ENCODE results near the gene COBLL1. TPM values are rescaled to one million over a fixed set of nuclear protein-coding genes. Genes with fewer than 3 reads are reported as not detected.

The COBLL1 gene
- total RNA-seq, 1 experiment from 2014 or later = 3.6 TPM

DNA sequence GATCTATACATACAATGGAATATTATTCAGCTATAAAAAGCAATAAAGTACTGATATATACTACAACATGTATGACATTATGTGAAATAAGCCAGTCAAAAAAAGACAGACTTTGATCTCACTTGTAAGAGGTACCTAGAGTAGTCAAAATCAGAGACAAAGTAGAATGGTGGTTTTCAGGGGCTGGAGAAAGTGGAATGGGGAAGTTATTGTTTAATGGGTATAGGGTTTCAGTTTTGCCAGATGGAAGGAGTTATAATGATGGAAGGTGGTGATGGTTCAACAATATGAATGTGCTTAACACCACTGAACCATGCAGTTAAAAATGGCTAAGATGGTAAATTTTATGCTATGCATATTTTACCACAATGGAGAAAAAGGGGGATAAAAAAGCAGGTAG lies 6.3 kb downstream of the COBLL1 start:
- H3K27ac ChIP-seq (ENCODE audit: low read length) = no peak overlapping the region
- no peaks in the 10 kb centered on the region for H4K20me1 ChIP-seq (ENCODE audit: low read length)
- DNase-seq (no peak), ATAC-seq (no peak)
- no TSS peak for BruUV-seq (replicated peaks)
- intact Hi-C loops (cut with micrococcal nuclease) = no loop called here
- H3K4me2 ChIP-seq (ENCODE audit: low read length) = no peak overlapping the region
- H3K9ac ChIP-seq (ENCODE audit: low read length) = no peak overlapping the region
- ChIA-PET CTCF (no interaction called here), POLR2A (ENCODE audit: unreplicated experiment) (no interaction called here)
- H3K4me1 ChIP-seq (ENCODE audit: insufficient read depth, low read length) = peaks cover 9% of the 10 kb centered on the region
- 0 out of 2 replicates have a peak, but pooled peaks cover 11% of the 10 kb centered on the region for H3K79me2 ChIP-seq (ENCODE audit: low read length)
- TF ChIP-seq, protein P1, sequence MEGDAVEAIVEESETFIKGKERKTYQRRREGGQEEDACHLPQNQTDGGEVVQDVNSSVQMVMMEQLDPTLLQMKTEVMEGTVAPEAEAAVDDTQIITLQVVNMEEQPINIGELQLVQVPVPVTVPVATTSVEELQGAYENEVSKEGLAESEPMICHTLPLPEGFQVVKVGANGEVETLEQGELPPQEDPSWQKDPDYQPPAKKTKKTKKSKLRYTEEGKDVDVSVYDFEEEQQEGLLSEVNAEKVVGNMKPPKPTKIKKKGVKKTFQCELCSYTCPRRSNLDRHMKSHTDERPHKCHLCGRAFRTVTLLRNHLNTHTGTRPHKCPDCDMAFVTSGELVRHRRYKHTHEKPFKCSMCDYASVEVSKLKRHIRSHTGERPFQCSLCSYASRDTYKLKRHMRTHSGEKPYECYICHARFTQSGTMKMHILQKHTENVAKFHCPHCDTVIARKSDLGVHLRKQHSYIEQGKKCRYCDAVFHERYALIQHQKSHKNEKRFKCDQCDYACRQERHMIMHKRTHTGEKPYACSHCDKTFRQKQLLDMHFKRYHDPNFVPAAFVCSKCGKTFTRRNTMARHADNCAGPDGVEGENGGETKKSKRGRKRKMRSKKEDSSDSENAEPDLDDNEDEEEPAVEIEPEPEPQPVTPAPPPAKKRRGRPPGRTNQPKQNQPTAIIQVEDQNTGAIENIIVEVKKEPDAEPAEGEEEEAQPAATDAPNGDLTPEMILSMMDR (conservative IDR thresholded peaks at IDR 0.05; ENCODE audit: low read depth, low read length) = no peak
- TF ChIP-seq EZH2phosphoT487 (IDR thresholded peaks at IDR 0.05; ENCODE audit: borderline replicate concordance, low read length) = no peak
- no peak for TF ChIP-seq EZH2 (IDR thresholded peaks at IDR 0.05; ENCODE audit: low read length, unreplicated experiment)
- no peak overlapping the region for H3K4me3 ChIP-seq (ENCODE audit: low read length)
- H3K9me2 ChIP-seq (replicated peaks; ENCODE audit: low read length) = no peaks in the 10 kb centered on the region
- H2AFZ ChIP-seq (ENCODE audit: low read length) = no peak overlapping the region
- no peaks in the 10 kb centered on the region for H3F3A ChIP-seq (ENCODE audit: low read length, unreplicated experiment)
- no peaks in the 10 kb centered on the region for H3K36me3 ChIP-seq (ENCODE audit: low read depth, low read length)
- H3K27me3 ChIP-seq (ENCODE audit: low read length) = no peaks in the 10 kb centered on the region
- no peaks in the 10 kb centered on the region for H3K9me3 ChIP-seq (ENCODE audit: low read length)

GRCh38 chr2:164831887-164832286 lies 9.7 kb downstream of the COBLL1 start:
- Histone ChIP-seq H3F3A (ENCODE audit: low read length, unreplicated experiment) (no peaks in the 10 kb centered on the region), H3K27ac (ENCODE audit: low read length) (no peak overlapping the region), H3K4me2 (ENCODE audit: low read length) (no peak overlapping the region), H3K27me3 (ENCODE audit: low read length) (no peaks in the 10 kb centered on the region), H3K9me2 (replicated peaks; ENCODE audit: low read length) (no peaks in the 10 kb centered on the region), H4K20me1 (ENCODE audit: low read length) (no peaks in the 10 kb centered on the region), H3K79me2 (ENCODE audit: low read length) (0 out of 2 replicates have a peak, but pooled peaks cover 7% of the 10 kb centered on the region), H3K9ac (ENCODE audit: low read length) (no peak overlapping the region), H3K4me3 (ENCODE audit: low read length) (no peak overlapping the region), H3K4me1 (ENCODE audit: insufficient read depth, low read length) (peaks cover under 1% of the 10 kb centered on the region; the same call in 1 of the 2 replicates), H3K9me3 (ENCODE audit: low read length) (no peaks in the 10 kb centered on the region), H2AFZ (ENCODE audit: low read length) (no peak overlapping the region), H3K36me3 (ENCODE audit: low read depth, low read length) (no peaks in the 10 kb centered on the region)
- ChIA-PET CTCF (no interaction called here), POLR2A (ENCODE audit: unreplicated experiment) (interaction anchor here (0.6 kb wide), 1 partner anchor 46 kb away, joined by 3 read pairs; no protein-coding TSS in a partner anchor)
- DNase-seq (no peak), ATAC-seq (no peak)
- TF ChIP-seq, protein P1 (conservative IDR thresholded peaks at IDR 0.05; ENCODE audit: low read depth, low read length) = no peak
- no peak for TF ChIP-seq EZH2phosphoT487 (IDR thresholded peaks at IDR 0.05; ENCODE audit: borderline replicate concordance, low read length)
- no peak for TF ChIP-seq EZH2 (IDR thresholded peaks at IDR 0.05; ENCODE audit: low read length, unreplicated experiment)
- intact Hi-C loops (cut with micrococcal nuclease) = no loop called here
- BruUV-seq (replicated peaks) = no TSS peak

- ChIA-PET CTCF (no interaction called here), POLR2A (ENCODE audit: unreplicated experiment) (no interaction called here)
- peaks cover 3% of the 10 kb centered on the region; the same call in 1 of the 2 replicates for H3K4me1 ChIP-seq (ENCODE audit: insufficient read depth, low read length)
- H2AFZ ChIP-seq (ENCODE audit: low read length) = no peak overlapping the region
- no peaks in the 10 kb centered on the region for H4K20me1 ChIP-seq (ENCODE audit: low read length)
- ATAC-seq = no peak
- 0 out of 2 replicates have a peak, but pooled peaks cover 7% of the 10 kb centered on the region for H3K79me2 ChIP-seq (ENCODE audit: low read length)
- intact Hi-C loops (cut with micrococcal nuclease) = no loop called here
- H3K36me3 ChIP-seq (ENCODE audit: low read depth, low read length) = no peaks in the 10 kb centered on the region
- H3K4me2 ChIP-seq (ENCODE audit: low read length) = no peak overlapping the region
- no peaks in the 10 kb centered on the region for H3F3A ChIP-seq (ENCODE audit: low read length, unreplicated experiment)
- no peak for DNase-seq
- no peaks in the 10 kb centered on the region for H3K9me2 ChIP-seq (replicated peaks; ENCODE audit: low read length)
- TF ChIP-seq EZH2phosphoT487 (IDR thresholded peaks at IDR 0.05; ENCODE audit: borderline replicate concordance, low read length) = no peak
- H3K9ac ChIP-seq (ENCODE audit: low read length) = no peak overlapping the region
- H3K27ac ChIP-seq (ENCODE audit: low read length) = no peak overlapping the region
- no peaks in the 10 kb centered on the region for H3K9me3 ChIP-seq (ENCODE audit: low read length)
- no peaks in the 10 kb centered on the region for H3K27me3 ChIP-seq (ENCODE audit: low read length)
- no peak overlapping the region for H3K4me3 ChIP-seq (ENCODE audit: low read length)
- no TSS peak for BruUV-seq (replicated peaks)
Observed at GRCh38 chr2:164831180-164831579, 10.4 kb downstream of the COBLL1 start.

Measured in PC-3 (cell line).